Fibroblast of lung (primary cell): Measurements from ENCODE around the gene SLC2A8. TPM values are rescaled to one million over a fixed set of nuclear protein-coding genes. Genes with fewer than 3 reads are reported as not detected.

Experiments
- DNase-seq, 2 donors: peaks; one replicate each; pipeline versions ENCODE4 v3.0.0 to v3.0.0-alpha.2; 2010; ENCODE audit warnings: low read depth in 2 of 2
- H2AFZ ChIP-seq: 2 replicates; pipeline ENCODE4 v1.5.1; 2012; ENCODE audit warnings: low read length, control low read depth, inconsistent platforms
- H3K27ac ChIP-seq: 2 replicates; pipeline ENCODE4 v1.5.1; 2011; ENCODE audit warnings: low read length, control low read depth; ENCODE audit not compliant: insufficient read depth
- H3K27me3 ChIP-seq: 2 replicates; pipeline ENCODE4 v1.5.1; 2011; ENCODE audit warnings: mild to moderate bottlenecking, low read length; ENCODE audit not compliant: control insufficient read depth, insufficient read depth
- H3K36me3 ChIP-seq: 2 replicates; pipeline ENCODE4 v1.5.1; 2011; ENCODE audit warnings: low read length; ENCODE audit not compliant: control insufficient read depth, insufficient read depth
- H3K4me1 ChIP-seq: 2 replicates; pipeline ENCODE4 v1.5.1; 2011; ENCODE audit warnings: low read length; ENCODE audit not compliant: control insufficient read depth, insufficient read depth; ENCODE audit errors: extremely low read depth
- H3K4me2 ChIP-seq: 2 replicates; pipeline ENCODE4 v1.5.1; 2011; ENCODE audit warnings: low read length, control low read depth; ENCODE audit not compliant: insufficient read depth; ENCODE audit errors: extremely low read depth
- H3K4me3 ChIP-seq, 4 experiments: fragments of 200-600 bp in 1 of 4; sonication (generic) in 1 of 4; replicated peaks in 1 of 4; 2 replicates each; pipeline ENCODE4 v1.5.1; 2011 to 2016; ENCODE audit warnings: low read length in 4 of 4, low read depth in 3 of 4, mild to moderate bottlenecking in 3 of 4, control low read depth in 2 of 4, inconsistent platforms in 1 of 4, mixed read lengths in 1 of 4; ENCODE audit not compliant: insufficient read depth in 1 of 4; ENCODE audit errors: control extremely low read depth in 1 of 4
- H3K79me2 ChIP-seq: 2 replicates; pipeline ENCODE4 v1.5.1; 2012; ENCODE audit warnings: mild to moderate bottlenecking, low read length, inconsistent platforms; ENCODE audit not compliant: control insufficient read depth, insufficient read depth
- H3K9ac ChIP-seq: 2 replicates; pipeline ENCODE4 v1.5.1; 2011; ENCODE audit warnings: mild to moderate bottlenecking, low read length, control low read depth; ENCODE audit not compliant: insufficient read depth
- H3K9me3 ChIP-seq: 2 replicates; pipeline ENCODE4 v1.5.1; 2012; ENCODE audit warnings: low read depth, low read length; ENCODE audit not compliant: control insufficient read depth, insufficient read depth
- H4K20me1 ChIP-seq: 2 replicates; pipeline ENCODE4 v1.5.1; 2011; ENCODE audit warnings: low read length; ENCODE audit not compliant: control insufficient read depth, insufficient read depth; ENCODE audit errors: extremely low read depth
- CTCF ChIP-seq, 2 donors: IDR thresholded peaks in 1 of 2; conservative IDR thresholded peaks in 1 of 2; 1 replicate in 1 of 2; 2 replicates in 1 of 2; pipeline ENCODE4 v1.5.1; 2011 to 2012; ENCODE audit warnings: low read length in 2 of 2, control low read depth in 1 of 2, inconsistent platforms in 1 of 2, low read depth in 1 of 2, mild to moderate bottlenecking in 1 of 2
- EZH2 ChIP-seq: IDR thresholded peaks from 2 replicates; pipeline ENCODE4 v1.5.1; 2012; ENCODE audit warnings: low read length, control low read depth, mild to moderate bottlenecking; ENCODE audit errors: missing control alignments
- polyA plus RNA-seq, 2 donors: library from polyadenylated mRNA; depleted of rRNA in 1 of 2; stranded (reverse) in 1 of 2; unstranded in 1 of 2; fragments of >200 nt; gene quantifications; 2 replicates each; pipeline ENCODE4 v1.2.1, GENCODE V29; 2011 to 2012; ENCODE audit warnings: missing spikeins in 1 of 2
- total RNA-seq: library from RNA; depleted of rRNA; stranded (reverse); fragments of >200 nt; gene quantifications from 2 replicates; pipeline ENCODE4 v1.2.1, GENCODE V29; 2014

SLC2A8 gene
- total and polyA plus RNA-seq, 2 donors (not counting 1 experiment from before 2014, with no cell fraction given): 4.6 to 11.4 TPM

- H3K27ac ChIP-seq: no peak overlapping the region
- H3K4me3 ChIP-seq: no peak overlapping the region
- no peak overlapping the region for H3K4me2 ChIP-seq
- no peaks in the 10 kb centered on the region for H3K79me2 ChIP-seq
- no peak for TF ChIP-seq EZH2
- TF ChIP-seq CTCF (conservative IDR thresholded peaks at IDR 0.05 in 1 of 2, IDR thresholded peaks at IDR 0.05 in 1 of 2; ENCODE audit: low read depth in 1 of 2, low read length in 2 of 2): no peak
- no peak overlapping the region for H2AFZ ChIP-seq
- DNase-seq: no peak
- no peaks in the 10 kb centered on the region for H4K20me1 ChIP-seq
- H3K4me1 ChIP-seq: peaks cover 10% of the 10 kb centered on the region
- no peaks in the 10 kb centered on the region for H3K9me3 ChIP-seq
- no peaks in the 10 kb centered on the region for H3K36me3 ChIP-seq
- H3K27me3 ChIP-seq: peaks cover 6% of the 10 kb centered on the region
- no peak overlapping the region for H3K9ac ChIP-seq
Measured at GRCh38 chr9:127389381-127390247, 7.4 kb upstream of the SLC2A8 start.

DNA sequence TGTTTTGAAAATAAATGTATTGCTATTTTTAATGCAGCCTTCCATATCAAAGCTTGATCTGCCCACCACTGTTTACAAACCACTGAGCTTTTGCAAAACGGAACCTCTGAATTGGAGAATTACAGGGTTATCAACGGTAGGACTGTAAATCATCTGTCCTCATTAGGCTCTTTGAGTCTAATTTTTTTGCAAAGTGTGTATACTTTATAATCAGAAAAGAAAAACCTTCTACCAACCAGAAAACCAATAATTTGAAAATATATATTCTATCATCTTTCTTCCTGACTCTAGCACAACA is 6.8 kb upstream of the SLC2A8 start:
- Histone ChIP-seq H3K4me1 (peaks cover 10% of the 10 kb centered on the region), H3K4me3 (no peak overlapping the region), H3K9me3 (no peaks in the 10 kb centered on the region), H3K36me3 (no peaks in the 10 kb centered on the region), H3K27ac (no peak overlapping the region), H3K4me2 (no peak overlapping the region), H2AFZ (no peak overlapping the region), H4K20me1 (no peaks in the 10 kb centered on the region), H3K79me2 (no peaks in the 10 kb centered on the region), H3K9ac (no peak overlapping the region), H3K27me3 (peaks cover 3% of the 10 kb centered on the region)
- no peak for DNase-seq
- no peak for TF ChIP-seq EZH2
- TF ChIP-seq CTCF (conservative IDR thresholded peaks at IDR 0.05 in 1 of 2, IDR thresholded peaks at IDR 0.05 in 1 of 2; ENCODE audit: low read depth in 1 of 2, low read length in 2 of 2): no peak

DNA sequence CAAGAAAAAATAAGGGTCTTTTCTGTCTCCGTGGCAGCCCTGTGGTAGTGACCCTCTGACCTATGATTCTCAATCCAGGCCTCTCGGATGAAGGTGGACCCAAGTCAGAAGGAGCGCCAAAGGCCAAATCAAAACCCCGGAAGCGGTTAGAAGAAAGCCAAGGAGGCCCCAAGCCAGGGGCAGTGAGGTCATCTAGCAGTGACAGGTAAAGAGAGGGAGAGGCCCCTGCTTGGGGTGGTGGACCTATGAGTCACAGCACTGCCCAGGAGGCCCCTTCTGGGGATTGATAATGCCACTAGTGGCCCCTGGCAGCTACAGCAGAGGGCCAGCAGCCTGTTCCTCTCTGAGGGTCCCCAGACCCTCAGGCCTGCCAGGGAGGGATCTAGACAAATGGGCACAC is 6.4 kb upstream of the SLC2A8 start:
- Histone ChIP-seq H3K4me1 (peaks cover 10% of the 10 kb centered on the region), H3K9me3 (no peaks in the 10 kb centered on the region), H3K4me2 (no peak overlapping the region), H2AFZ (no peak overlapping the region), H4K20me1 (no peaks in the 10 kb centered on the region), H3K27me3 (no peaks in the 10 kb centered on the region), H3K4me3 (no peak overlapping the region), H3K36me3 (no peaks in the 10 kb centered on the region), H3K27ac (no peak overlapping the region), H3K79me2 (no peaks in the 10 kb centered on the region), H3K9ac (no peak overlapping the region)
- TF ChIP-seq EZH2 (no peak), CTCF (conservative IDR thresholded peaks at IDR 0.05 in 1 of 2, IDR thresholded peaks at IDR 0.05 in 1 of 2; ENCODE audit: low read depth in 1 of 2, low read length in 2 of 2) (no peak)
- no peak for DNase-seq
